GM12865 (cell line): ENCODE data around the gene ACBD6.

ENCODE experiments used
- DNase-seq: peaks from one replicate; pipeline ENCODE4 v3.0.0; 2010; ENCODE audit warnings: low read depth
- H3K4me3 ChIP-seq: 2 replicates; pipeline ENCODE4 v1.5.1; 2011; ENCODE audit warnings: mild to moderate bottlenecking, low read depth, low read length, control low read depth
- TF ChIP-seq, protein P1 (sequence below): IDR thresholded peaks from 2 replicates; pipeline ENCODE4 v1.5.1; 2011; ENCODE audit warnings: low read length, control low read depth, low read depth, inconsistent platforms; ENCODE audit not compliant: insufficient read depth; ENCODE audit errors: missing control alignments

ACBD6 gene

DNA sequence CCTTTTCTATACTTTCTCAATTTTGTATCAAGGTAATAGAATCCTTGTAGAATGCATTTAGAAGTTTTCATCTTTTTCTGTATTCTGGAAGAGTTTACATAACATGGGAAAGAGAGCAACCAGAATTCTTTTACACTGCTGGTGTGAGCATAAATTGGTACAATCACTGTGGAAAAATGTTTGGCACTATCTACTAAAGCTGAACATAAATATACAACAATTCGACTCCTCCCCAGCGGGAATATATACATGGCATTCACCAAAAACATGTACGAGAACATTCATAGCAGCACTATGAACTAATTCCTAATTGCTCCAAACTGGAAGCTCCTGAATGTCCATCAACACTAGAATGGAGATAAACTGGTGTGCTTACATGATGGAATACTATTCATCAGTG, 1.8 kb upstream of the ACBD6 start:
- TF ChIP-seq, protein P1, sequence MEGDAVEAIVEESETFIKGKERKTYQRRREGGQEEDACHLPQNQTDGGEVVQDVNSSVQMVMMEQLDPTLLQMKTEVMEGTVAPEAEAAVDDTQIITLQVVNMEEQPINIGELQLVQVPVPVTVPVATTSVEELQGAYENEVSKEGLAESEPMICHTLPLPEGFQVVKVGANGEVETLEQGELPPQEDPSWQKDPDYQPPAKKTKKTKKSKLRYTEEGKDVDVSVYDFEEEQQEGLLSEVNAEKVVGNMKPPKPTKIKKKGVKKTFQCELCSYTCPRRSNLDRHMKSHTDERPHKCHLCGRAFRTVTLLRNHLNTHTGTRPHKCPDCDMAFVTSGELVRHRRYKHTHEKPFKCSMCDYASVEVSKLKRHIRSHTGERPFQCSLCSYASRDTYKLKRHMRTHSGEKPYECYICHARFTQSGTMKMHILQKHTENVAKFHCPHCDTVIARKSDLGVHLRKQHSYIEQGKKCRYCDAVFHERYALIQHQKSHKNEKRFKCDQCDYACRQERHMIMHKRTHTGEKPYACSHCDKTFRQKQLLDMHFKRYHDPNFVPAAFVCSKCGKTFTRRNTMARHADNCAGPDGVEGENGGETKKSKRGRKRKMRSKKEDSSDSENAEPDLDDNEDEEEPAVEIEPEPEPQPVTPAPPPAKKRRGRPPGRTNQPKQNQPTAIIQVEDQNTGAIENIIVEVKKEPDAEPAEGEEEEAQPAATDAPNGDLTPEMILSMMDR: no peak
- no peak for DNase-seq
- H3K4me3 ChIP-seq: no peak overlapping the region

DNA sequence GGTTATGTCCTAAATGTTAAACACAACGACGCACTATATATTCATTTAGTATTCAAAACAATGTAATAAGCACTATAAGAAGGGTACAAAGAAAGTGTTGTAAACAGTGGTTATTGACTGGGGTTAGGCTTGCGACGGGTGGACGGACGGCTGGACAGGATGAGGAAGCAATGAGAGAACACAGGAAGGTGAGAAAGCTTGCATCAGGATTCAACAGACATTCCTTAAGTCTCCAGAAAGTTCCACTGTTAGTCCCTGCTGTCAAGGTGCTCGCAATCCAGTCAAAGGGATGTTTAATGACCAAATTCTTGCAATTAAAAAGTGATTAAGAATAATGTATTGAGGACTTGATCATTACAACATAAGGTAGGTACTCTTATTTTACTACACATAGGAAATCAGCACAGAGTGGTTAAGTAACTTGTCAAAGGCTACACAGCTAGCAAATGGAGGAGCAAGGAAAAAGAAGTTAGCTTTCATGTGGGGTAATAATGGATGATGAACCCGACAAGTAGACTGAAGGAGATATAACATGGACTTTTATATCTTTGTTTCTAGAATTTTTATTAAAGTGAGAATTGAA, 994 bp upstream of the ACBD6 start:
- DNase-seq: no peak
- peak overlapping the region; percentile 96 for H3K4me3 ChIP-seq
- TF ChIP-seq, protein P1: no peak

DNA sequence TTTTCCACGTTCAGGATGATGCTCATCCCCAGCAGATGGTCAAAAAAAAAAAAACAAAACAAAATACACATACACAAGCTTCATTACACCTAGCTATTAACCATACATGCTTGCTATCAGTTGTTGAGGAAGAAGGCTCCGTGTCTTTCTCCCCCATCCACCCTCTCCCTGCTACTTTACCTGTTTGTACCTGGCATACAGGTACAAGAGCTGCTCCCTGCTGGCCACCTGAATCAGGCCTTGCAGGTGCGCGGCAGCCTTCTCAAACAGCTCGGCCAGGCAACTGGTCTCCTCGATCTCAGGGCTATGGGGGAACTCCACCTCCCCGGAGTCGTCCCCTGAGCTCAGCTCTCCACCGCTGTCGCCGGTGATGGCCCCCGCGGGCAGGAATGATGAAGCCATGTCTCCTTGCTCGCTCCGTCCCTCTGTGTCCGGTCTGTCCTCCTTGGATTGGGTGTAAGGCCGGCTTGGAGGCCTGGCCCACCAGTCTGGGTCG, 464 bp downstream of the ACBD6 start:
- TF ChIP-seq, protein P1: no peak

DNA sequence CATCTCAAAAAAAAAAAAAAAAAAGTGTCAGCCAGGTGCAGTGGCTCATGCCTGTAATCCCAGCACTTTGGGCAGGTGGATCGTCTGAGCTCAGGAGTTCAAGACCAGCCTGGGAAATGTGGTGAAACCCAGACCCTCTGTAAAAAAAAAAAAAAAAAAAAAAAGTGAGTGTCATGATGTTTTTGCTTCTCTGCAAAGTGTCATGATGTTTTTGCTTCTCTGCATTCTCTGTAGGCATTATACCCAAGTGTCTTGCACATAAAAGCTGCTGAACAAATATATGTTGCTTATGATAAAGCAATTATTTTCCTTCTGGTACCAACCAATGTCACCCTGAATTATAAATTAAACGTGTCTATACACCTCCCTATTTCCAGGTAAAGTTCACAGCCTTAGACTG, 1.7 kb downstream of the ACBD6 start:
- TF ChIP-seq, protein P1: no peak
- no peak for DNase-seq
- peak overlapping the region; percentile 96 for H3K4me3 ChIP-seq

More for the DNA sequence above, 464 bp downstream of the ACBD6 start:
- no peak for DNase-seq
- H3K4me3 ChIP-seq: peak overlapping the region; percentile 96

DNA sequence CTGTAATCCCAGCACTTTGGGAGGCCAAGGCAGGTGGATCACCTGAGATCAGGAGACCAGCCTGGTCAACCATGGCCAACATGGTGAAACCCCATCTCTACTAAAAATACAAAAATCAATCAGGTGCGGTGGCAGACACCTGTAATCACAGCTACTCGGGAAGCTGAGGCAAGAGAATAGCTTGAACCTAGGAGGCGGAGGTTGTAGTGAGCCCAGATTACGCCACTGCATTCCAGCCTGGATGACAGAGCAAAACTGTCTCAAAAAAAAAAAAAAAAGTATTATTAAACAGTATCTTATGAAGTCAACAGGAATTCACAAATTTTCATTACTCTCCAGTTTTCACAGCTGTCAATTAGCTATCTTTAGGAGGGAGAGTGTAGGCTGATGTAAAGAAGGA, 3.8 kb downstream of the ACBD6 start:
- DNase-seq: no peak
- TF ChIP-seq, protein P1: no peak

DNA sequence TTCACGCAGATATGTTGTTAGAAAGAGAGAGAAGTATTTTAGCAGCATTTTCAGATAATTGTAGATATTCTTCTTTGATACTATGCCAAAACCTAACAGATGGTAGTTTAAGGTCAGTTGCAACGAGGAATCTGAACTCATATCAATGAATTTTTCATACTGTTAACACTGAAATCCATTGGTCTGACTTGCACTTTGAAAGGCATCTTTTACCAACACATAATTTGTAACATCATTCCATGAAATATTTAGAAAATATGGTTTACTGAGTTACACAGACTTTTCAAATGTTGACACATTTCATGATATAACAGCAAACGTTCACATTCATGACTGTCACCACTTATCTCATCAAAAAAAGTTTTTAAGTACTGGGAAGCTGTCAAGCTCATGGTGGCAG, 4.6 kb downstream of the ACBD6 start:
- H3K4me3 ChIP-seq: no peak overlapping the region
- DNase-seq: no peak
- TF ChIP-seq, protein P1: no peak

More for the DNA sequence above, 3.8 kb downstream of the ACBD6 start:
- no peak overlapping the region for H3K4me3 ChIP-seq

DNA sequence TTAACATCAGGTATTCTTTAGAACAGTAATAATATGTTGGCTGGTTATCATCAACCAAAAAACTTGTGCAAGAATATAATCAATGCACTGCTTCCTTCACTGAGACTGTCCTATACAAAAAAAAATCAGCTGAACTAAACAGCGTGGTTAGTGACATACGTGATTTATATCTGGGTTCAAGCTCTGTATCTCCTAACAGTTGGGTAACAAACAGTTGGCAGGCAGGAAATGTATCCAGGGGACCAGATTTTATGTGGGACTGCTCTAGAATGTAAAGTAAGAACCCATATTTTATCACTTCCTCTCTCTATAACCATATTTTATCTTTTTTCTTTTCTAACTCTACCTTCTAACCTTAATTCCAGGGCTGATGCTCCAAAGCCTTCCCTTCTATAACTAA, 8.0 kb downstream of the ACBD6 start:
- no peak overlapping the region for H3K4me3 ChIP-seq
- TF ChIP-seq, protein P1: no peak
- no peak for DNase-seq
